CD4-positive, alpha-beta memory T cell (primary cell): ENCODE data around the gene ATXN1. TPM values are rescaled to one million over a fixed set of nuclear protein-coding genes. Genes with fewer than 3 reads are reported as not detected.

Experiments used
- CTCF ChIA-PET: fragments of 350-600 bp; sonication (Branson Sonifier 250); formaldehyde crosslinking; loops from one replicate; lab custom pipeline; 2021; ENCODE audit warnings: inconsistent platforms; ENCODE audit not compliant: partially characterized antibody; lab: Charles Lee
- POLR2A ChIA-PET: fragments of 350-600 bp; sonication (Branson Sonifier 250); formaldehyde crosslinking; loops from one replicate; lab custom pipeline; 2021; ENCODE audit not compliant: partially characterized antibody; lab: Charles Lee
- DNase-seq, 5 donors: peaks; one replicate each; pipeline versions ENCODE4 v3.0.0 to v3.0.0-alpha.2; 2020 to 2022; ENCODE audit warnings: mixed read lengths in 1 of 5
- H3K27ac ChIP-seq: one replicate; pipeline ENCODE4 v1.7.0; 2013; ENCODE audit warnings: low read depth, low read length
- H3K27me3 ChIP-seq: 2 replicates; pipeline ENCODE4 v1.7.0; 2013; ENCODE audit warnings: mild to moderate bottlenecking, low read length, moderate library complexity; ENCODE audit not compliant: insufficient read depth
- H3K36me3 ChIP-seq: 2 replicates; pipeline ENCODE4 v1.7.0; 2013; ENCODE audit warnings: mild to moderate bottlenecking, low read length, moderate library complexity; ENCODE audit not compliant: insufficient read depth
- H3K4me1 ChIP-seq: 2 replicates; pipeline ENCODE4 v1.7.0; 2013; ENCODE audit warnings: mild to moderate bottlenecking, low read length, moderate library complexity; ENCODE audit not compliant: insufficient read depth
- H3K4me3 ChIP-seq, 2 donors: one replicate each; pipeline ENCODE4 v1.7.0; 2013; ENCODE audit warnings: low read length in 2 of 2, mild to moderate bottlenecking in 1 of 2
- H3K9me3 ChIP-seq, 2 donors: one replicate each; pipeline ENCODE4 v1.7.0; 2013; ENCODE audit warnings: low read length in 2 of 2, control low read depth in 1 of 2; ENCODE audit not compliant: control insufficient read depth in 1 of 2
- H3K27ac Mint-ChIP-seq, 7 donors: one replicate each; pipeline ENCODE4 v1.8.0; 2020 to 2021; ENCODE audit warnings: mixed read lengths in 7 of 7, mild to moderate bottlenecking in 6 of 7, inconsistent platforms in 3 of 7, moderate library complexity in 3 of 7
- H3K27me3 Mint-ChIP-seq, 2 donors: one replicate each; pipeline ENCODE4 v1.8.0; 2020 to 2021; ENCODE audit warnings: mixed read lengths in 2 of 2
- H3K36me3 Mint-ChIP-seq, 2 donors: one replicate each; pipeline ENCODE4 v1.8.0; 2020 to 2021; ENCODE audit warnings: mixed read lengths in 2 of 2, inconsistent platforms in 1 of 2, mild to moderate bottlenecking in 1 of 2
- H3K4me1 Mint-ChIP-seq, 4 donors: one replicate each; pipeline ENCODE4 v1.8.0; 2020 to 2021; ENCODE audit warnings: mixed read lengths in 4 of 4, mild to moderate bottlenecking in 1 of 4
- H3K4me3 Mint-ChIP-seq, 8 donors: one replicate each; pipeline ENCODE4 v1.8.0; 2020 to 2021; ENCODE audit warnings: mixed read lengths in 8 of 8, mild to moderate bottlenecking in 7 of 8, moderate library complexity in 6 of 8, inconsistent platforms in 3 of 8
- H3K9me3 Mint-ChIP-seq, 8 donors: one replicate each; pipeline ENCODE4 v1.8.0; 2020 to 2021; ENCODE audit warnings: mixed read lengths in 8 of 8, mild to moderate bottlenecking in 5 of 8, inconsistent platforms in 3 of 8, moderate library complexity in 1 of 8
- intact Hi-C: fragments of 100-400 bp; cut with micrococcal nuclease; formaldehyde crosslinking; loops from one replicate; pipeline ENCODE4 v1.15.1; 2023
- polyA plus RNA-seq, 2 donors: library from polyadenylated mRNA; unstranded; fragments of 300-500 nt; fragmentation: Illumina TruSeq; gene quantifications; one replicate each; pipeline ENCODE4 v1.2.3, GENCODE V29; 2021
- total RNA-seq, 2 experiments: library from RNA; stranded (reverse); gene quantifications; one replicate each; pipeline ENCODE4 v1.2.3, GENCODE V29; 2021

ATXN1 gene
- total and polyA plus RNA-seq, 4 experiments from 2014 or later, result 10.5 to 97.4 (median 56.9) TPM

DNA sequence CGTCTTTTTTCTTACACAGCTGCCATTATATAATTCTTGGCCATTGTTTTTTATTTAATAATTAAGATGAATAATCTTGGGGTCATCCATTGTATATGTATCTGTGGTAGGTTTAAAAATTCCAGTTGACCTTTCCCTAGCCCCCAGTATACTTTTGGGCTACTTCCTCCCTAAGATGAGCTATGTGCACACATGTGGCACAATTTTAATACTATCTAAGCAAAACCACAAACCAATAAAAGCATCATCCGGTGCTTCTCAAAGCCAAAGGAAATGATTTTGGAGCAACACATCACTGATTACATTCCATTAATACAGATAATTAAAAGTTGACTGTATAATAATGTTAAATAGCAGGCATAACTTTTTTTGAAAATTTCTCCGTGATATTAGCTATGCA is 161.2 kb downstream of the ATXN1 start:
- ChIA-PET POLR2A (interaction anchor here (0.6 to 1.7 kb wide), 5 partner anchors 19 to 191 kb away, joined by 3 to 5 read pairs (median 4); partner anchors contain the start of gene ATXN1), CTCF (interaction anchor here (1.1 to 1.5 kb wide), 3 partner anchors 52 to 163 kb away, joined by 3 to 6 read pairs (median 4); no protein-coding TSS in a partner anchor)
- H3K4me1 Mint-ChIP-seq, result peaks cover 31 to 45% (median 37%) of the 10 kb centered on the region in 4 donors
- peak overlapping the region in 2 of 7 donors; percentile 57 to 73 for H3K27ac Mint-ChIP-seq
- Histone ChIP-seq H3K4me3 (no peak overlapping the region), H3K9me3 (no peaks in the 10 kb centered on the region), H3K4me1 (peaks cover 40% of the 10 kb centered on the region), H3K36me3 (no peaks in the 10 kb centered on the region), H3K27me3 (no peaks in the 10 kb centered on the region), H3K27ac (no peak overlapping the region)
- peak overlapping the region in 5 of 8 donors; percentile 1 to 55 (median 50) for H3K4me3 Mint-ChIP-seq
- H3K9me3 Mint-ChIP-seq, result peaks cover 0 to 1% (median 0%) of the 10 kb centered on the region in 8 donors
- peak in 2 of 5 donors; percentile 15 to 24 for DNase-seq
- intact Hi-C loops, result no loop called here
- H3K27me3 Mint-ChIP-seq, result no peaks in the 10 kb centered on the region
- H3K36me3 Mint-ChIP-seq, result peaks cover 20 to 27% of the 10 kb centered on the region in 2 donors

DNA sequence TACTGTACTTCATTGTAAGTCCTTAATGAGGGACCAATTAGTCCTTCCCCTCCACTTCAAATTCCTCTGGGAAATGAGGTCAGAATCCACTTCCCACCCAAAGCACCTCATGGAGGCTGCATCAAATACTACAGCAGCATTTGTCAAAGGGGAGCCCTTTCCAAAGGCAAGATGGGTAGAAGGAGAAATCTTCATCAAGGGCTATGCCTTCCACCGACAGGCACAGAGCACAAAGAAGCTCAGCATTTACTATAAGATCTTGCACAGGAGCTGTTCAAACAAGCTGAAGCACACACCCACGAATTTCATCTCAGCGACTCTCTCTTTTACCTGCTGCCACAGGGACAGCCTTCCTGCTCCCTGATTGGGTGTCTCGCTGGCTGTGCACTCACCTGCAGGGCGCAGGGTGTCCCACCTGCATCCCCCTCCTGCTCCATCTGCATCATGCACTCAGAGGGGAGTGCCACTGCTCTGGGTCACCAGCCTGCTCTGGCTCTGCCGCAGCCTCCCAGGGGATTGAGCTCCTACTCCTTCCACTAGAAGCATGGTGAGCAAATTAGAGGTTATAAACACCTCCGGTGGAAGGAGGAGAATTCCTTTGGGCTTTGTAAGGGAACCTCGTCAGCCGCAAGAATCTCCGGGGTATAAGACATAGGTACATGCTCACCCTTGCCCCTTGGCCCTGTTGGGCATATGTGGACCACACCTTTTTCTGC is 164.5 kb downstream of the ATXN1 start:
- ChIA-PET CTCF (no interaction called here), POLR2A (no interaction called here)
- H3K4me1 Mint-ChIP-seq, result peaks cover 28 to 46% (median 29%) of the 10 kb centered on the region in 4 donors
- no peaks in the 10 kb centered on the region for H3K9me3 Mint-ChIP-seq
- H3K36me3 ChIP-seq, result no peaks in the 10 kb centered on the region
- H3K36me3 Mint-ChIP-seq, result peaks cover 8 to 25% of the 10 kb centered on the region in 2 donors
- H3K4me3 ChIP-seq, result no peak overlapping the region
- no peaks in the 10 kb centered on the region for H3K27me3 Mint-ChIP-seq
- H3K27me3 ChIP-seq, result no peaks in the 10 kb centered on the region
- H3K4me3 Mint-ChIP-seq, result no peak overlapping the region
- H3K4me1 ChIP-seq, result peaks cover 26% of the 10 kb centered on the region
- no peak for DNase-seq
- H3K27ac Mint-ChIP-seq, result peak overlapping the region in 1 of 7 donors; percentile 22
- intact Hi-C loops, result no loop called here
- no peak overlapping the region for H3K27ac ChIP-seq
- H3K9me3 ChIP-seq, result no peaks in the 10 kb centered on the region

DNA sequence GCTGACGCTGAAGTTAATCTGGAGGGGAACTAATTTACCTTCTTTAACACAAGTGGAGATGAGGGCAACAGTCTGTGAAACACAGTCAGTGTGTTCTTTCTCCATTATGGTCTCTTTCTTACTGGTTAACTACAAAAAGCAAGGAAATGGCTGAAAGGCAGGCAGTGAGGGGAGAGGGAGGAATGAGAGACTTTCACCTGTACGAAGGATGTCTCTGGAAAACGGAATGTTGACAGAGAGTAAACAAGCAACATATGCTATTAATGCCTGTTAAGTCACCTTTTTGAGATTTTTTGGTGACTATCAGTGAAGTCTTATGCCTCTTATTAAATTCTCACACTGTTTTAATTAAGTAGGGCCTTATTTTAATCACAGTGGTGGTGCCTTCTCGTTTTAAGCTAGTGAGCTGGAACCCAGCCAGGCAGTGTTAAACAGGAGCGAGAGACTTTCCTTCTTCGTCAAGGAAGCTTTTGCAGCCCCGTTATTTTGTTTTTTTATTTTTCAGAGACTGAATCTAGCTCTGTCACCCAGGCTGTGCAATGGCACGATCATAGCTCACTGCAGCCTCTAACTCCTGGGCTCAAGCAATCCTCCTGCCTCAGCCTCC is 165.6 kb downstream of the ATXN1 start:
- no peaks in the 10 kb centered on the region for H3K9me3 ChIP-seq
- no peaks in the 10 kb centered on the region for H3K27me3 Mint-ChIP-seq
- H3K4me1 ChIP-seq, result peaks cover 26% of the 10 kb centered on the region
- ChIA-PET POLR2A (interaction anchor here (1.1 to 1.5 kb wide), 2 partner anchors 102 to 163 kb away, joined by 3 read pairs; no protein-coding TSS in a partner anchor), CTCF (no interaction called here)
- intact Hi-C loops, result no loop called here
- H3K9me3 Mint-ChIP-seq, result no peaks in the 10 kb centered on the region
- H3K4me3 ChIP-seq, result no peak overlapping the region
- no peak overlapping the region for H3K4me3 Mint-ChIP-seq
- H3K4me1 Mint-ChIP-seq, result peaks cover 25 to 43% (median 26%) of the 10 kb centered on the region in 4 donors
- DNase-seq, result no peak
- no peaks in the 10 kb centered on the region for H3K36me3 ChIP-seq
- peaks cover 5 to 19% of the 10 kb centered on the region in 2 donors for H3K36me3 Mint-ChIP-seq
- no peaks in the 10 kb centered on the region for H3K27me3 ChIP-seq
- peak overlapping the region in 1 of 7 donors; percentile 50 for H3K27ac Mint-ChIP-seq
- no peak overlapping the region for H3K27ac ChIP-seq

DNA sequence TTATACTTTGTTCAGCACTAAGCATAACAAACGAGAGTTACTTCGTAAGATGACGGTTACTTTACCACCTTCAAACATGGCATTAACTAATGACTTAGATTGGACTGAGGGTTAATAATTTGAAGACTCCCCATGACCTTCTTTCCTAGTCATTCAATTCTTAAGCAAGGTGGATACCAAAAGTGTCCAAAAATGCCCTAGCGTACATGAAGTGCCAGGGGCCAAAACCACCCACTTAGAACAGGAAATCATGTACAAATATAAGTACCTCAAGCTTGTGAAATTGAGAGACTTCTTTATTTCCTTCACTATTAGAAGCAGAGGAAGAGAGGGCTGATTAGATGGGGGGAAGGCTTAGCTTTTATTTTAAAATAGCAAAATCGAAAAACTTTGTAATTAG is 166.4 kb downstream of the ATXN1 start:
- H3K4me1 ChIP-seq, result peaks cover 18% of the 10 kb centered on the region
- H3K27me3 ChIP-seq, result no peaks in the 10 kb centered on the region
- CTCF ChIA-PET, result no interaction called here
- Mint-ChIP-seq H3K27me3 (no peaks in the 10 kb centered on the region), H3K4me1 (peaks cover 17 to 36% (median 21%) of the 10 kb centered on the region in 4 donors), H3K36me3 (peaks cover 5 to 19% of the 10 kb centered on the region in 2 donors), H3K27ac (no peak overlapping the region), H3K9me3 (no peaks in the 10 kb centered on the region), H3K4me3 (no peak overlapping the region)
- no peaks in the 10 kb centered on the region for H3K36me3 ChIP-seq
- DNase-seq, result no peak
- H3K9me3 ChIP-seq, result no peaks in the 10 kb centered on the region
- POLR2A ChIA-PET, result interaction anchor here (1.1 to 1.5 kb wide), 2 partner anchors 103 to 164 kb away, joined by 3 read pairs; no protein-coding TSS in a partner anchor
- intact Hi-C loops, result no loop called here
- H3K27ac ChIP-seq, result no peak overlapping the region
- H3K4me3 ChIP-seq, result no peak overlapping the region

DNA sequence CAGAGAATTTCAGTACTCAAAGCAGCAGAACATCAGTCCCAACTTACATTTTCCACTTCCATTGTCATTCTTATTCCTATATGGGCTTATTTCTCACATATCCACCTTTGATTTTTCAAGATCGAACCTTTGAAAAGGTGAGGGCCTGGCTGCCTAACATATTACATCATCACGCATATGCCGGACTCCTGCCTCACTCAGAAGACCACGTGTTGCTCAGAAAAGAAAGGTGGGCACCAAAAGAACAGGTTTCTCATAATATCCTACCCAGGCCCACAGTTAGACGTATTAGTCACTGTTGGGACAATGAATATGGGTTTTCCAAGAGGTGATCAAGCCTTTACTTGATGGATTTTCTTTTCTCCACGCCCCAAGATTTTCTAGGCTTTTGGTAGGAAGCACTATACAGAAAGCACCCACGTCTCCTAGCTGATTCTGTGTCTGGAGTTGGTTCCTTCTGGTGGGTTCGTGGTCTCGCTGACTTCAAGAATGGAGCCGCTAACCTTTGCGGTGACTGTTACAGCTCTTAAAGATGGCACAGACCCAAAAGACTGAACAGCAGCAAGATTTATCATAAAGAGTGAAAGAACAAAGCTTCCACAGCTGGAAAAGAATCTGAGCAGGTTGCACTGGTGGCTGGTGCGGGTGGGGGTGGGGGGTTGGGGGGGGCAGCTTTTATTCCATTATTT is 168.9 kb downstream of the ATXN1 start:
- no peak overlapping the region for H3K4me3 ChIP-seq
- peak overlapping the region in 5 of 7 donors; percentile 4 to 55 (median 42) for H3K27ac Mint-ChIP-seq
- ChIA-PET POLR2A (no interaction called here), CTCF (no interaction called here)
- no peaks in the 10 kb centered on the region for H3K27me3 Mint-ChIP-seq
- intact Hi-C loops, result no loop called here
- H3K4me1 Mint-ChIP-seq, result peaks cover 24 to 37% (median 28%) of the 10 kb centered on the region in 4 donors
- H3K4me3 Mint-ChIP-seq, result peak overlapping the region in 1 of 8 donors; percentile 20
- peaks cover 8% of the 10 kb centered on the region for H3K4me1 ChIP-seq
- no peak for DNase-seq
- H3K36me3 Mint-ChIP-seq, result peaks cover 10 to 30% of the 10 kb centered on the region in 2 donors
- H3K36me3 ChIP-seq, result no peaks in the 10 kb centered on the region
- H3K27me3 ChIP-seq, result no peaks in the 10 kb centered on the region
- no peaks in the 10 kb centered on the region for H3K9me3 ChIP-seq
- H3K9me3 Mint-ChIP-seq, result no peaks in the 10 kb centered on the region
- no peak overlapping the region for H3K27ac ChIP-seq

DNA sequence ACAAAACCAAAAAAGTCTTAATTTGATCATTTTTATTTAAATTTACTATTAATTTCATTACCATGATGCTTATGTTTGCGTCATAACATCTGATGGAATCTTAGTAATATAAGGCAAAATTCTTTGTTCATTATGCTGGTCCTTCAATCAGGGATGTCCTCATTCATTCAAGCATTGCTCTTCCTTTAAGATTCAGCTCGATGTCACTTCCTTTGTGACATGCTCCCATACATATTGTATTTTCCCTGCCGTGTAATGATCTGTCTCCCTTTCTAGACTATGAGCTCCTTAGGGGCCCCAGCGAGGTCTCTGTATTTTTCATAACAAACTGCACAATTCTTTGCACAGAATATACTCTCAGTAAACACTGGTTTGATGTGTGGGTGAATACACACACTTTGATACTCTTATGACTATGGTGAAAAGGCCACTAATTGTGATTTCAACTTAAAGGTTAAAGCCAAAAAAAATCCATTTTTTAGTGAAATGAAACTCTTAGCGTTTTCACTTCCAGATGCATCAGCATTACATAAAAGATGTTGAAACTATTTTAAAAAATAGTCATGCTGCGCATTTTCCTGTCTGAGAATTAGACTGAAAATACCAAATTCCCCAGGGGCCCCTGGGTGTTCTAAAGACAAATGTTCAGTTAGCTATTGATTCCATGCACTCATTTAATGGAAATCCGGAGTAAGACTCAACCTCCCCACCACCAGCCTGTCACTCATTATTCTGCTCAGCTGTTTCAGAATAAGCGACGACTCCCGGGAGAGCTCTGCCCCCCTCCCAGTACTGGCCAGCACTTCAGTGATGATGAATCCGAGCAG is 169.7 kb downstream of the ATXN1 start:
- CTCF ChIA-PET, result interaction anchor here (0.6 to 0.8 kb wide), 2 partner anchors 14 to 75 kb away, joined by 3 read pairs; no protein-coding TSS in a partner anchor
- Mint-ChIP-seq H3K4me3 (no peak overlapping the region), H3K27ac (peak overlapping the region in 5 of 7 donors; percentile 4 to 55 (median 42)), H3K36me3 (peaks cover 6 to 27% of the 10 kb centered on the region in 2 donors), H3K4me1 (peaks cover 21 to 35% (median 30%) of the 10 kb centered on the region in 4 donors), H3K9me3 (no peaks in the 10 kb centered on the region), H3K27me3 (no peaks in the 10 kb centered on the region)
- Histone ChIP-seq H3K36me3 (no peaks in the 10 kb centered on the region), H3K9me3 (no peaks in the 10 kb centered on the region), H3K4me1 (peaks cover 8% of the 10 kb centered on the region), H3K27ac (no peak overlapping the region), H3K27me3 (no peaks in the 10 kb centered on the region), H3K4me3 (no peak overlapping the region)
- POLR2A ChIA-PET, result no interaction called here
- intact Hi-C loops, result no loop called here
- no peak for DNase-seq
